GM10847 (cell line): ENCODE measurements around the gene SFXN5.

Experiments
- POLR2A ChIP-seq: IDR thresholded peaks from 2 replicates; pipeline ENCODE4 v1.6.1; 2011; ENCODE audit not compliant: insufficient read length; ENCODE audit errors: extremely low read depth

Gene SFXN5

DNA sequence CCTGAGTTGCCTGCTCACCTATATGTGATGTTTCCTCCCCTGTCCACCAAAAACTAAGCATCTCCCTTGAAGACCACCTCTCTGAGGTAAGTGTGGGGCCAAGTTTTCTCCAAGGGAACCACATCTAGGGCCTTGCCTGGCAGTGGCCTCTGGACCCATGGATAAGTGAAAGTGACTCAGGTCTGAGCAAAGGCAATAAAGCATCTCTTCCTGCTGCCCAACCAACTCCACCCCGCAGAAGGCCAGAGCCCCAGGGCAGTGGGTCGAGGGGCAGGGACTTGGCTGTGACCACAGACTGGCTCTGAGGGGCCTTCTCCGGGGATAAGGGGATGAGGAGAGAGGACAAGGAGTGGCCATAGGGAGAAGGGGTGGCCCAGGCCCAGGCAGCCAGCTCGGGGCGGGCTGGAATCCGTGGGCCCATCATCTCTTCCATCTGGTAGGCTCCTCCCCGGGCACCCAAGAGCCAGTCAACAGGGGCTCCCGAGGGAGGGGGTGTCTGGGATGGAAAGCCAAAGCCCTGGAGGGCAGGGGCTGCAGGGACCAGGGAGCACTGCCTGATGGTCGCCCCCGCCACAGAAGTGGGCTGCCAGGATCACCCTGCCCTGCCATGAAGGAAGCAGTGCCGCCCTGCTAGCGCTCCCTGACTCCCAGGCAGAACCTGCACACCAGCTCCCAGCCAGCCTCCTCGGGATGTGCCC lies 120.8 kb downstream of the SFXN5 start:
- TF ChIP-seq POLR2A = no peak

DNA sequence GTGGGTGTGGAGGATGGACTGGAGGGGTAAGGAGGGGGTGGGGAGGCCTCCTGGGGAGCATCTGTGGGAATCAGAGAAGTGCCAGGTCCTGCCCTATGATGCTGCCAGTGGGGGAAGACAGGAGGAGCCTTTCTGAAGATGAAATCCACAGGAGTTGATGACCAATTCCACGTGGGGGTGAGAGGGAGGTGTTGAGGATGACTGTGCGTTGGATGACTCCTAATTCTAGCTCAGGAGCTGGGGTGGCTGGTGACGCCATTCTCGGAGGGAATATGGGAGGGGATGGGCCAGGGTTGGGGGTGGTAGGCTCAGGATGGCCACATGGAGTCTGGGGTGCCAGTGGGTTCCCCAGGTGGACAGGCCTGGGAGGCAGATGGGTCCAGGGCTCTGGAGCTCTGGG lies 121.9 kb downstream of the SFXN5 start:
- no peak for TF ChIP-seq POLR2A

DNA sequence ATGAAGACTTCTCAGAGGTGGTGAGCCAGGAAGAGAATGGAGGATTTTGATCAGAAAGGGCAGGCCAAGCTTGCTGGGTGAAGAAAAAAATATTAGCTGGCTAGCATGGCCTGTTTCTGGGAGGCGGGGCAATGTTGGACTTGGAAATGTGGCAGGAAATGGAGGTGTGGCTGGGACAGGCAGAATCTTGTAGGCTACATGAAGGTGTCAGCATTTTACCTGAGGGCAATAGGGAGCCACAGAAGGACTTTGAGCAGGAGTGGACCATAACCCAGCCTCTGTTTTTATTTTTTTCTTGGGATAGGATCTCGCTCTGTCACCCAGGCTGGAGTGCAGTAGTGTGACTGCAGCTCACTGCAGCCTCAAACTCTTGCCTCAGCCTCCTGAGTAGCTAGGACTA lies 122.5 kb downstream of the SFXN5 start:
- TF ChIP-seq POLR2A = no peak

DNA sequence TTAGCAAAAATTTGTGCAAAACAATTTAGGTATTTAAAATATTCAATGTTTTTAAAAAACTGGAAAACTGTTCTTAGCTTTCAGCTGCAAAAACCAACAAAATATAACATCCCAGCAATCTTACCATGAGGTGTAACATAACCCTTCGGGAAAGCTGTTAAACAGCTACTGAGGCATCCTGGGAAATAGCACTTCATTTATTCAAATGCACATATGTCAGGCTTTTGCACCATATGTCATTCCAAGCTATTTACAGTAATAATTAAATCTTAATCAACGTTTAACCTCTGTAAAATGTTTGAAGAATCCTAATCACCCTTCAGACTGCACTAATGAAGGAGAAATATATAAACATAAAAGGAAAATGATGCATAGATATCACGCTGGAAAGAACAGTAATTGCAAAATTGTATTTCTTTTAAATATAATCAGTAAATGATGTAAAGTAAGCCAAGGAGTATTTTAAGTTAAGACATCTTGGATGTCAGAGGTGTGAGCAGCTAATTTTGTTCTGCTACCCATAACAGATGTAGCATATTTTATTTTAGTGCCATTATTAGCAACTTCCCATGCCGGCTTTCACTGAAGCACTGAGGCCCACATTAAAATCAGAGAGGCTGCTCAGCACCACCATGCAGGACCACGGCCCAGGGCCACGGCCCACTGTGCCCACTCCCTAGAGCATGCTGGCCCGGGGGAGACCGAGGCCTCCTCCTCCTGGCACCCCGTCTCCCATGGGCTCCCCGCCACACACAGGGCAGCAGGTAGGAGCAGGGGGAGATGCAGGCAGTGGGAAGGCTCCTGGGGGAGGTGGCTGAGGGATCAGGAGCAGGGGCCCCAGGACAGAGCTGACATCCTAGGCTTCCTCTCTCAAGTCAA lies 123.3 kb downstream of the SFXN5 start:
- no peak for TF ChIP-seq POLR2A

DNA sequence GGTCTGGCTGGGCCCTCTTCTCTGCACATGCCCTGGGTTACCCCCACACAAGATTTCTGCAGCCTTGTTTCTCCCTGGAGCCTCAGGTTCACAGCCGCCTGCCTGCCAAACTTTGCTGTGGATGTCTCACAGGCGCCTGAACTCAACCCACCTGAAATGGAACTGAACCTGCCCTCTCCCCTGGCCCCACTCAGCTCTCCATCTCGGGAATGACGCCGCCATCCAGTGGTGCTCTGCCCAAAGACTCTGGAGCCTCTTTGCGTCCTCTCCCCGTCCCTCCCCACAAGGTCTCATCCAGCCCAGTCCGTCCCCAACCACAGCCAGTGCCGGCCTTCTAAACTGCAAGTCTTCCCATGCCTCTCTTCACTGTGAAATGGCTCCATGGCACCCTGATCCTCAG lies 125.0 kb downstream of the SFXN5 start:
- no peak for TF ChIP-seq POLR2A

DNA sequence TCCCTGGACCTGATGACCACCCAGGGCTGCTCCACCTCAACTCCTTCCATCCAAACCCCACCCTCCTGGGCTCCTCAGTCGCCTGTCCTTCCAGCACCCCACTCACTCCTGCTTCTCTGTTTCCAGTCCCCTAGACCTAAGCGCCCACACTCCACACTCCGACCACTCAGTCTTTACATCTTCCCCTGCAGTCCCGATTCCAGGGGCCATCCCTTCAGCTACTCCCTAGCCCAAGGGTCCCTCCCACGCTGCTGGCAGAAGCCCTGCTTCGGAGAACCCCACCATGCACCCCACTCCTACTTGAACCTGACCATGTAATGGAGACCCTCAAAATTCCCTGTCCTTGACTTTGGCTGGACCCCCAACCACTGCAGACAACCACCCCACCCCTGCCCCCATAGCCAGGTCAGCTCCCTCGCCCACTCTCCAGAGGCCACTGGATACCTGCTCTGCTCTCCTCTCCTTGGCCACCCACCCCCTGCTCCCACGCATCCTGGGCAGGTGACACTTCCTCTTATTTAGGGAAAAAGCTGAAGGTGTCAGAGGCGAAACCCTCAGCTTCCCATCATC lies 126.0 kb downstream of the SFXN5 start:
- TF ChIP-seq POLR2A = no peak

DNA sequence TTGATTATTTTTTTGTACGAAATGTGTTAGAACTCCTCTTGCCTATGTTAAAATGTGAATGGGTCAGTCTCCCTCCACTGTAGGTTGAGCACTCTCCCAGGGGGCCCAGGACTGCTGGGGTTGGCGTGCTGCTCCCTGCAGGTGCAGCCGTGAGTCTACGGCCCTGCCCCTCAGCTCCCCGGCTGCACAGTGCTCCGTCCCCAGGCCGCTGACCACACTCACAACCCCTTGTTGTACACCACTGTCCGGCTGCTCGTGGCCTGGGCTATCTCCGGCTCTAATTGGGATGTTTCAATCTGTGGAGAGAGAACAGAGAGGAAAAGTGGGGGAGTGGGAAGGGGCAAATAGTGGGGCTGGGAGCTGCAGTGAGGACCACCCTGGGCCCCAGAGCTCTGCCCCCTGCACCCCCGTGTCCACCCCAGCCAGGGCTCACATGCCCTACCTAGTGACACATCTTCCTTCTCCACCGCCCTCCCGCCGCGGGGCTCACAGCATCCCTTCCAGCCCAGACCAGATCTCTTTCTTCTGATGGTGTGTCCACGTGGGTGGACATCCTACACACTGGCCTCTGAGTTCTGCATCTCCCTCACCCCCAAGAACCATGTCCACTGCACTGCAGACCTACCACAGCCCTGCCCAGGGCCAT lies 126.6 kb downstream of the SFXN5 start:
- no peak for TF ChIP-seq POLR2A

DNA sequence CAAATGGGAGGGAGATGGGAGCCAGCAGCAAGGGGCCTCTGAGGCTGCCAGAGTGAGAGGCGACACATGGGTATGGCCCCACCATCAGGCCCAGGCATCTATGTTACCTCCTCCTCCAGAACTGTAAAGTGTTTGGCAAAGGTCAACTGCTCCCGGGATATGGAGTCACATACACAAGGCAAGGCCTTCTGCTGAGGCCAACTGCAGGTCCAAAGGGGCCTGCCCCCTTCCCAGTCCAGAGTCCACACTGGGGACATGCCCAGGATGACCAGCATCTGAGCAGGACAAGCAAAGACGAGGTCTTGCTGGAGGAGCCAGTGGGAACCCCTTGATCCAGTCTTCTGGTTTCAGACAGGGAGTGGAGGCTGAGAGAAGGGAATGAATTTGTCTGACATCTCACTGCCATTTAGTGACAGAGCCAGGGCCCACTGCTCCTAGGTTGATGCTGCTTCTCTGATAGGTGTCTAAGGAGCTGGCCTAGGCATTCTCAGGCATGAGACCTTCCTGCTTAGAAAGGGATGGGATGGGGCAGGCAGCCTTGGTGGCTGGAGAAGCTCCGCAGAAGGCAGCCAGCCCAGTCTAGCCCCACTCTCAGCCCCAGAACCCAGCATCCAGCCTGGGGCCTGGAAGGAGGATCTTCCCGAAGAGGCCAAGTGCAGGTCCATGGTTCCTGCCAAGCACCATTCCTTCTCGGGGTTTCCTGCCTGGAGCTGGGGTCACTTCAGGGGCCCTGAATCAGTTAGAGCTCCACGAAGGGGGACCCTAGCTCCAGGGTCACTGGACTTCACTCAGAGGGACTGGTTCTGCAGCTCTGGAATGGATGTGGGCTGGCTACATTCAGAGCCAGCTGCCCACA lies 127.7 kb downstream of the SFXN5 start:
- TF ChIP-seq POLR2A = no peak

DNA sequence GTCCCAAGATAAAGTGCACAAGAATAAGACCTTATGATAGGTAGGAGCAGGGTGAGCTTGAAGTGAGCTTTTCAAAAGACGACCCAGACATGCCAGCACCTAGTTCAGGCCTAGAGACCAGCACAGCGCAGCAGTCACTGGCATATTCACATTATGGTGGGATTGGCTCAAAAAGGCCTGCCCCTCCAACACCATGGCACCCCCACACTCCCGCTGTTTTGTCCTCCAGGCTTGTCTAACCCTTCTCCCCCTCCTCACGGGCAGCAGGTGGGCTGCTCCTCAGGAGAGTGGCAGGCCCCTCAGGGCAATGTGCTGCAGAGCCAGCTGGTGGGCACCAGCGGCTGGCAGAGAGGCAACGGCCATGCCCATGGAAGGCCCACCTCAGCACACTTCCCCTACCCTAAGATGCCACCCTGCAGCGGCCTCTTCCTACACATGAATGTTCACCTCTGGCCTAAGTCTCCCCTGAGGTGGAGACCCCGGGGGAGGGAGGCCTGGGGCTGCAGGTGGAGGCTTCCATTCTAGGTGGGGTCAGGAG lies 128.6 kb downstream of the SFXN5 start:
- TF ChIP-seq POLR2A = no peak

DNA sequence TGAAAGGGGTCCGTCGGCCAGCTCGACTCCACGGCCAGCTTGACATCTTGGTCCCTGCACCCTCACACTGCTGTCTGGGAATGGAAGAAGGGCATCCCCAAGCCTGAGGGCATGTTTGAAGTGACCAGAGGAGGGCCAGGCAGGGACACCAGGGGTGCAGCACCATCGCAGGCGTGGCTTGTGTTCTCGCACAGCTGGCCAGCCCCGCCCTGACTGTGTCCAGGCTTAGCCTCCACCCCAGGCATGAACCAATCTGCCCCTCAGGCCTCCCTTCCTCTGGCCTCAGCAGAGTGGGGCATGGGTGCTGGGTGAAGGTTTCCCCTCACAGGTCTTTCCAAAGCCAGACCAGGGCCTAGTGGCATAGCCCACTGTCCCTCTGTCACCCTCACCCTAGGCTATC lies 129.2 kb downstream of the SFXN5 start:
- TF ChIP-seq POLR2A = no peak

DNA sequence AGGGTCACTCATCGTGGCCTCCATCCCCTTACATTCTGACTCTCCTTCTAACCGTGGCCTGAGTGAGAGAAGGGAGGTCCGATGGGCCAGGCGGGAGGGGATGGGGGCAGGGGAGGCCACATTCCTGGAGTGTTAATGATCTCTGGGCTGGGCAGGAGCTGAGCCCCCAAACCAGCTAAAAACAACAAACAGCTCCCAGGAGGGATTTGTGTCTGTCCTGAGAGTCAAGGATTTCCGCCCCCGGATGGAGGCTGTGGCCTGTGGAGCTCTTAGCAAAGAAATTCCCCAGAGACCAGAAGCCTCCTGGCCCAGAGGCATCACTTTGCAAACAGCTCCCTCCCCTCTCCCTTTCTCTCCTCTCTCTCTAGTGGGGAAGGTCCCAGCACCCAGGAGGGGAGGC lies 130.7 kb downstream of the SFXN5 start:
- TF ChIP-seq POLR2A = no peak

DNA sequence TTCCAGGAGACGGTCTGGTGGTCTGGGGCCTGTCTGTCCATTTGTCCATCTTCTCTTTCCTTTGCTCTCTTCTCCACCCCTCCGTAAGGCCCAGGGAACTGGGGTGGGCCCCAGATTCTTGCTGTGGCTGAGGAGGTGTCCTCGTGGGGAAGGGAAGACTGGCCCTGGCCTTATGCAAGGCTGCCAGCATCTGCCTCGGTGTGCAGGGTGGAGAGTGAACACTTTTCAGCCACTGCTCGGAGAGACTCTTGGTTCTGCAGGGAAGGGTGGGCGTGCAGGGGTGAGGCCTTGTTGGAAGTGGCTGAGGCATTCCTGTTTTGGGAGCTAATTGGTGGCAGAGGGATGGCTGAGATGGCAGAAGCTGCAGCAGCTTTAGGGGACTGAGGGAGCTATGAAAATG lies 131.2 kb downstream of the SFXN5 start:
- no peak for TF ChIP-seq POLR2A

DNA sequence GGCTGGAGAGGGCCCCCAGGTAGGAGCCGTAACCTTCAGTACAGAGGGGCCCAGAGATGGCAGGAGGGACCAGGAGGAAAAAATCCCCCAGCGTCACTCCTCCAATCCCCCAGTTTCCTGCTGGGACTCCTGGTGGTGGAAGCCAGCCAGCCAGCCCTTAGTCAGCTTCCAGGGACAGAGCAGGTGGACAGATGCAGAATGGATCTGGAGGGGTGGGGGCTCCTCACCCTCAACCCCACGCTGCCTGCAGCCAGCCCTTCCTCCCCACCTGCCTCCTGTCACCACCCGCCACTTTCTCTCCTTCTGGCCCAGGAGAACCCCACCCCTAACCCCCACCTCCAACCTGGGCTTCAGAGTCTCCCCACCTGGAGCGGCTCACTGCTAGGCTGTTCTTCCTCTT lies 133.1 kb downstream of the SFXN5 start:
- no peak for TF ChIP-seq POLR2A

DNA sequence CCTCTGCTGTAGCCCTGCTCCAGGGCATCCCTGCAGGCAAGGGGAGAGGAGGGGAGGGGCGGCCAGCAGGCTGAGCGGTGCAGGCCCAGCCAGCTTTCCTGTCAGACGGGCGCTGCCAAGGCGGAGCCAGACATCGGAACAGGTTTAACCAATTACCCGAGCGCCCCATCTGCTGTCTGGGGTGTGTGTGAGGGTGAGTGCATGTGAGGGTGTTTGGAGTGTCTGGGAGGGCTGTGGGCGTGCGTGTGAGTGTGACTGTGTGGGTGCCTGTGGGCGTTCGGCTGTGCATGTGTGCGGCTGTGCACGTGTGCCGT lies 134.2 kb downstream of the SFXN5 start:
- no peak for TF ChIP-seq POLR2A
